ENCODE data around the gene PKD2L1. TPM values are rescaled to one million over a fixed set of nuclear protein-coding genes. Genes with fewer than 3 reads are reported as not detected.

The PKD2L1 gene
- total RNA-seq, 1 experiment from 2014 or later: not detected

DNA sequence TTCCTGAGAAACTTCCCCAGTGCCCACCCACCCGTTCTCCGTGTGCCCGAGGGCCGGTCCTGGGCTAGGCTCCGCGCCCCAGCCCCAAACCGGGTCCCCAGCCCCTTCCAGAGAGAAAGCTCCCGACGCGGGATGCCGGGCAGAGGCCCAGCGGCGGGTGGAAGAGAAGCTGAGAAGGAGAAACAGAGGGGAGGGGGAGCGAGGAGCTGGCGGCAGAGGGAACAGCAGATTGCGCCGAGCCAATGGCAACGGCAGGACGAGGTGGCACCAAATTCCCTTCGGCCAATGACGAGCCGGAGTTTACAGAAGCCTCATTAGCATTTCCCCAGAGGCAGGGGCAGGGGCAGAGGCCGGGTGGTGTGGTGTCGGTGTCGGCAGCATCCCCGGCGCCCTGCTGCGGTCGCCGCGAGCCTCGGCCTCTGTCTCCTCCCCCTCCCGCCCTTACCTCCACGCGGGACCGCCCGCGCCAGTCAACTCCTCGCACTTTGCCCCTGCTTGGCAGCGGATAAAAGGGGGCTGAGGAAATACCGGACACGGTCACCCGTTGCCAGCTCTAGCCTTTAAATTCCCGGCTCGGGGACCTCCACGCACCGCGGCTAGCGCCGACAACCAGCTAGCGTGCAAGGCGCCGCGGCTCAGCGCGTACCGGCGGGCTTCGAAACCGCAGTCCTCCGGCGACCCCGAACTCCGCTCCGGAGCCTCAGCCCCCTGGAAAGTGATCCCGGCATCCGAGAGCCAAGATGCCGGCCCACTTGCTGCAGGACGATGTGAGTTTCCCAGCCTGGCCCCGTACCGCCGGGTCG is 16.9 kb upstream of the PKD2L1 start, which contains the start of gene SCD:
TSS of gene SCD (plus strand) at position 469 of the 803 bp plus-strand sequence. CDS start at position 741, 272 bp downstream.
- ChIA-PET POLR2A (ENCODE audit: unreplicated experiment) (interaction anchor here (0.7 to 1.6 kb wide), 4 partner anchors 18 to 61 kb away, joined by 3 to 31 read pairs (median 21); no protein-coding TSS in a partner anchor), CTCF (interaction anchor here (0.6 to 1.7 kb wide), 3 partner anchors 23 to 174 kb away, joined by 3 to 21 read pairs (median 5); no protein-coding TSS in a partner anchor)
- no peaks in the 10 kb centered on the region for H3K9me3 ChIP-seq (ENCODE audit: low read length)
- TF ChIP-seq EZH2phosphoT487 (IDR thresholded peaks at IDR 0.05; ENCODE audit: borderline replicate concordance, low read length) (peak; percentile 68), EZH2 (IDR thresholded peaks at IDR 0.05; ENCODE audit: low read length, unreplicated experiment) (no peak)
- H3K27me3 ChIP-seq (ENCODE audit: low read length): no peaks in the 10 kb centered on the region
- no peaks in the 10 kb centered on the region for H3K9me2 ChIP-seq (replicated peaks; ENCODE audit: low read length)
- H3K4me3 ChIP-seq (ENCODE audit: low read length): peak within 1 kb of the TSS; percentile 96
- peak within 1 kb of the TSS; percentile 90 for H3K4me2 ChIP-seq (ENCODE audit: low read length)
- peaks cover 49% of the 10 kb centered on the region for H3K79me2 ChIP-seq (ENCODE audit: low read length)
- BruUV-seq (replicated peaks): no TSS peak
- peaks cover 28% of the 10 kb centered on the region for H3K4me1 ChIP-seq (ENCODE audit: insufficient read depth, low read length)
- no peaks in the 10 kb centered on the region for H3F3A ChIP-seq (ENCODE audit: low read length, unreplicated experiment)
- H2AFZ ChIP-seq (ENCODE audit: low read length): peak within 1 kb of the TSS; percentile 72
- H4K20me1 ChIP-seq (ENCODE audit: low read length): peaks cover 38% of the 10 kb centered on the region
- peak; percentile 85 for ATAC-seq
- H3K9ac ChIP-seq (ENCODE audit: low read length): peak within 1 kb of the TSS; percentile 87
- intact Hi-C loops (cut with micrococcal nuclease): loop anchor here (1.0 to 5.0 kb wide), 4 partner anchors 24 to 175 kb away; no protein-coding TSS in a partner anchor
- peak within 1 kb of the TSS; percentile 47 for H3K27ac ChIP-seq (ENCODE audit: low read length)
- H3K36me3 ChIP-seq (ENCODE audit: low read depth, low read length): peaks cover 38% of the 10 kb centered on the region
- peak; percentile 88 for DNase-seq

DNA sequence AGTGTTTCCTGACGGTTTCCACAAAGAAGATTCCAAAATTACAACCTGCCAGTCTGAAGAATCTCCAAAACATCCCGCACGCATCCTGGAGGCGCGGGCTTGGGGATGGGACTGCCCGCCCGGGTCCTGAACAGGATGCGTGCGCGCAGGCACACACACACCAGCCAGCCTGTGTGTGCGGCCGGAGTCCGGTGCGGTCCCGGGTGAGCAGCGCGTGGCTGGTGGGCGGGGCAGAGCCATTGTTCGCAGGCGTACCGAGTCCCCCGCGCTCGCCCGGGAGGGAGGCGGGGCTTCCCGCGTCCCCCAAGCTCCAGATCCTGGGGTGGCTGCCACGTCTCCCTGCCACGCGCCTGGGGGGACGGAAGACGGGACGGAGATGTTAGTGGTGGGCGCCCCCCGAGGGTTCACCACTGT is 16.3 kb upstream of the PKD2L1 start:
- peak; percentile 41 for DNase-seq
- no peaks in the 10 kb centered on the region for H3K9me3 ChIP-seq (ENCODE audit: low read length)
- H3K27ac ChIP-seq (ENCODE audit: low read length): peak overlapping the region; percentile 47
- H4K20me1 ChIP-seq (ENCODE audit: low read length): peaks cover 33% of the 10 kb centered on the region
- H3F3A ChIP-seq (ENCODE audit: low read length, unreplicated experiment): no peaks in the 10 kb centered on the region
- peak; percentile 43 for ATAC-seq
- no peaks in the 10 kb centered on the region for H3K9me2 ChIP-seq (replicated peaks; ENCODE audit: low read length)
- peaks cover 32% of the 10 kb centered on the region for H3K36me3 ChIP-seq (ENCODE audit: low read depth, low read length)
- H3K4me2 ChIP-seq (ENCODE audit: low read length): peak overlapping the region; percentile 90
- H3K9ac ChIP-seq (ENCODE audit: low read length): peak overlapping the region; percentile 61
- intact Hi-C loops (cut with micrococcal nuclease): loop anchor here (2.0 to 5.0 kb wide), 3 partner anchors 24 to 176 kb away; no protein-coding TSS in a partner anchor
- no TSS peak for BruUV-seq (replicated peaks)
- no peaks in the 10 kb centered on the region for H3K27me3 ChIP-seq (ENCODE audit: low read length)
- ChIA-PET POLR2A (ENCODE audit: unreplicated experiment) (interaction anchor here (0.7 to 1.6 kb wide), 4 partner anchors 19 to 61 kb away, joined by 3 to 31 read pairs (median 21); no protein-coding TSS in a partner anchor), CTCF (interaction anchor here (0.6 to 1.7 kb wide), 3 partner anchors 24 to 174 kb away, joined by 3 to 21 read pairs (median 5); no protein-coding TSS in a partner anchor)
- peaks cover 44% of the 10 kb centered on the region for H3K79me2 ChIP-seq (ENCODE audit: low read length)
- peaks cover 28% of the 10 kb centered on the region for H3K4me1 ChIP-seq (ENCODE audit: insufficient read depth, low read length)
- H2AFZ ChIP-seq (ENCODE audit: low read length): peak overlapping the region; percentile 72
- H3K4me3 ChIP-seq (ENCODE audit: low read length): peak overlapping the region; percentile 96
- TF ChIP-seq EZH2 (IDR thresholded peaks at IDR 0.05; ENCODE audit: low read length, unreplicated experiment) (no peak), EZH2phosphoT487 (IDR thresholded peaks at IDR 0.05; ENCODE audit: borderline replicate concordance, low read length) (no peak)
- TF ChIP-seq, protein P1, sequence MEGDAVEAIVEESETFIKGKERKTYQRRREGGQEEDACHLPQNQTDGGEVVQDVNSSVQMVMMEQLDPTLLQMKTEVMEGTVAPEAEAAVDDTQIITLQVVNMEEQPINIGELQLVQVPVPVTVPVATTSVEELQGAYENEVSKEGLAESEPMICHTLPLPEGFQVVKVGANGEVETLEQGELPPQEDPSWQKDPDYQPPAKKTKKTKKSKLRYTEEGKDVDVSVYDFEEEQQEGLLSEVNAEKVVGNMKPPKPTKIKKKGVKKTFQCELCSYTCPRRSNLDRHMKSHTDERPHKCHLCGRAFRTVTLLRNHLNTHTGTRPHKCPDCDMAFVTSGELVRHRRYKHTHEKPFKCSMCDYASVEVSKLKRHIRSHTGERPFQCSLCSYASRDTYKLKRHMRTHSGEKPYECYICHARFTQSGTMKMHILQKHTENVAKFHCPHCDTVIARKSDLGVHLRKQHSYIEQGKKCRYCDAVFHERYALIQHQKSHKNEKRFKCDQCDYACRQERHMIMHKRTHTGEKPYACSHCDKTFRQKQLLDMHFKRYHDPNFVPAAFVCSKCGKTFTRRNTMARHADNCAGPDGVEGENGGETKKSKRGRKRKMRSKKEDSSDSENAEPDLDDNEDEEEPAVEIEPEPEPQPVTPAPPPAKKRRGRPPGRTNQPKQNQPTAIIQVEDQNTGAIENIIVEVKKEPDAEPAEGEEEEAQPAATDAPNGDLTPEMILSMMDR (conservative IDR thresholded peaks at IDR 0.05; ENCODE audit: low read depth, low read length): no peak
